ENCODE measurements around the gene RNASET2. TPM values are rescaled to one million over a fixed set of nuclear protein-coding genes. Genes with fewer than 3 reads are reported as not detected.

Gene RNASET2
- total RNA-seq, 2 donors from 2014 or later = 24.2 to 33.1 TPM

DNA sequence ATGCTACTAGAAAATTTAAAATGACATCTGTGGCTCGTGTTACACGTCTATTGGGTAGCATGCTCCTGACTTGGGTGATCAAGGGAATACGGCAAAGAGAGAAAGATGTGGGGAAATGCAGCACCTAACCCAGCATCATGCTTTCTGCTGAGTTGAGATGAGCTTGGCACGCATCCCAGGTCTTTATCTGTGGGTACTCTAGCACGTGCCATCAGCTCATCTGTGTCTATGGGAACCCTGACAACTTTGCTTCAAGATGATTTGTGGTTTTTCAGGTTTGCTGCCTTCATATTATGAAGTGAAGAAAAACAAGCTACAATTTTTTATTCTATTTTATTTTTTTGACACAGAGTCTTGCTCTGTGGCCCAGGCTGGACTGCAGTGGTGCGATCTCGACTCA is 21.0 kb downstream of the RNASET2 start:
- no peak for TF ChIP-seq CTCF (IDR thresholded peaks at IDR 0.05)
- no peak overlapping the region for H3K4me3 ChIP-seq
- no peaks in the 10 kb centered on the region for H3K9me3 ChIP-seq
- DNase-seq (ENCODE audit: low spot score) = no peak
- no peak overlapping the region for H3K27ac ChIP-seq
- no peaks in the 10 kb centered on the region for H3K27me3 ChIP-seq
- H3K4me1 ChIP-seq = no peaks in the 10 kb centered on the region
- H3K36me3 ChIP-seq = no peaks in the 10 kb centered on the region

DNA sequence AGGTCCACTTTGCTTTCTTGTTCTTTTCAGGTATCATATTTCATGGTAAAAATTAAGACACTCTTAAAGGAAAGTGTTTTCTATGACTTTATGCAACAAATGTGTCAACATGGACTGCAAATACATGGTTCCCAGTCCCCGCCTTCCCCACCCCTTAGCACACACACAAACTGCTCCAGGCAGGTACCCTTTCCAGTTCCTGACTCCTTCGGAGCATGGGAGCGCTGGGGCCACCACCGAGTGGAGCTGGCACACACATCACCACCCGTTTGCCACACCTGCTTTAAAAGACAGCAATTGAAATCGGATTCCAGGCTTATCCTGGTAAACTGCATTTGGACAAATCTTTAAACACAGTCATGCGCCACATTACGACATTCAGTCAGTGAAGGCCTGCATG is 22.2 kb downstream of the RNASET2 start:
- Histone ChIP-seq H3K36me3 (peaks cover 2% of the 10 kb centered on the region), H3K4me3 (no peak overlapping the region), H3K4me1 (no peaks in the 10 kb centered on the region), H3K9me3 (no peaks in the 10 kb centered on the region), H3K27ac (no peak overlapping the region), H3K27me3 (no peaks in the 10 kb centered on the region)
- no peak for TF ChIP-seq CTCF (IDR thresholded peaks at IDR 0.05)
- DNase-seq (ENCODE audit: low spot score) = no peak

- Histone ChIP-seq H3K36me3 (peaks cover 9% of the 10 kb centered on the region), H3K27me3 (no peaks in the 10 kb centered on the region)
- no peak for TF ChIP-seq CTCF (IDR thresholded peaks at IDR 0.05)
Measured at GRCh38 chr6:166933396-166933795, 23.0 kb downstream of the RNASET2 start.

DNA sequence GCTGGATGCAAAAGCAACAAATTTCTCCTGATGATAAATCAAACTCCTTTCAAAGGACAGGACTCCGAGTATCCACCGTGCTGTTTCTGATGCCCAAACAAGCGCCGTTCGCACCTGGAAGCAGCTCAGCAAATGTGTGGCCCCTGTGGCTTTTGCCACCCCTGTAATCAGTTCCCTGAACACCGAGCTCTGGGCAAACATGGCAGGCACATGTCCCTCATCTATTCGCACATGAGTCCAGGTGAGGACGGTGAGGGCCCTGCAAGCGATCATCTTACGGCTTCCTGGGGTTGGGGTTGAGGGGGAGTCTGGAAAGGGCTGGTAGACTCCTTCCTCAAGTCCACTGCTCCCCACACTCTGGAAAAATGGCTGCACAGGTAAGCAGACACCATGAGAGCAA is 23.7 kb downstream of the RNASET2 start:
- Histone ChIP-seq H3K9me3 (no peaks in the 10 kb centered on the region), H3K4me1 (no peaks in the 10 kb centered on the region), H3K36me3 (peaks cover 9% of the 10 kb centered on the region), H3K27me3 (no peaks in the 10 kb centered on the region), H3K4me3 (no peak overlapping the region), H3K27ac (no peak overlapping the region)
- no peak for DNase-seq (ENCODE audit: low spot score)
- no peak for TF ChIP-seq CTCF (IDR thresholded peaks at IDR 0.05)

More at GRCh38 chr6:166933396-166933795, 23.0 kb downstream of the RNASET2 start:
- DNase-seq (ENCODE audit: low spot score) = no peak
- Histone ChIP-seq H3K4me3 (no peak overlapping the region), H3K4me1 (no peaks in the 10 kb centered on the region), H3K27ac (no peak overlapping the region), H3K9me3 (no peaks in the 10 kb centered on the region)

DNA sequence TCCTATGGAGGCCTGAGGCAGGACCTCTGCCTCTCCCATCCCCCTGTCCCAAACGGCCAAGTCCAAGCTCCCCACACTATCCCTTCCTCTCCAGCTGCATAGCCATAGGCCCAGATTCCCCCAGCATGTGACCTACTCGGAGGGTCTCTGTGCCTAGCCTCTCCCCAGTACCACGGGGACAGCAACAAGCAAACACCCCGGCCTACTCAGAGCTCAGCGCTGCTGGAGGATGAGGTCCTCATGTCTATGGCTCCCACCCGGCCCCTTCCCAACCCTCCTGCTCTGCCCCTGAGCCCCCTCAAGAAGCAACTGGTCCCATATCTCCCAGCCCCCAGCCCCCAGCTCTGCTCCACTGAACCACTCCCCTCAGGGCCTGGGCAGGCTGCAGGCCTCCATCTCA is 24.2 kb downstream of the RNASET2 start:
- DNase-seq (ENCODE audit: low spot score) = no peak
- peaks cover 9% of the 10 kb centered on the region for H3K36me3 ChIP-seq
- no peak for TF ChIP-seq CTCF (IDR thresholded peaks at IDR 0.05)

DNA sequence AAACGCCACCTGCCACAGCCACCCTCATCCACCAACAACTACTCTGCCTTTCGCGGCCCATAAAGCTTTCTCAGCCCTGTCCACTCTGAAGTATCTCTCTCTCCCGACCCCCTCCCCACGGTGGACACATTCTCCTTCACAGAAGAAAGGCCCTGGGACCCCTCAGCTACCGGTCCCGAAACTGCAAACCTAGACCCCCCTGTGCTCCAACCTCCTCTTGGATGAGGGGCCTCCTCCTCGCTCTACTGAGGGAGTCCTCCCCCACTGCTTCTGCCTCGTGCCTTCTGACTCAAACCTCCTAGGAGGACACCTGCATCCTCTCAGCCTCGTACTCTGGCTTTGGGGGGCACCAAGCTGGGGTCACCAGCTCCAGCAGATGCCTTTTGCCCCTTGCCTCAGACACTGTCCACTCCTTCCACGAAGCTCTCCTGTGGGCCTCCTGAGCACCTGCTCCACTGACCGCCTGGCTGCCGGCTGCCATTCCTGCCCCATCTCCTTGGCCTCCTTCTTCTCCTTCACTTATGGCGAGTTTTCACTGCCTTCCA is 24.9 kb downstream of the RNASET2 start:
- TF ChIP-seq CTCF (IDR thresholded peaks at IDR 0.05) = no peak
- Histone ChIP-seq H3K36me3 (peaks cover 9% of the 10 kb centered on the region), H3K27me3 (no peaks in the 10 kb centered on the region), H3K27ac (no peak overlapping the region), H3K4me3 (no peak overlapping the region), H3K9me3 (no peaks in the 10 kb centered on the region), H3K4me1 (no peaks in the 10 kb centered on the region)
- DNase-seq (ENCODE audit: low spot score) = no peak

More for the DNA sequence above, 24.2 kb downstream of the RNASET2 start:
- Histone ChIP-seq H3K27ac (no peak overlapping the region), H3K27me3 (no peaks in the 10 kb centered on the region), H3K4me1 (no peaks in the 10 kb centered on the region), H3K4me3 (no peak overlapping the region), H3K9me3 (no peaks in the 10 kb centered on the region)

Measured in right atrium auricular region (tissue), 2 donors.